CD14-positive monocyte (primary cell): Measurements from ENCODE around the gene IL20. TPM values are rescaled to one million over a fixed set of nuclear protein-coding genes. Genes with fewer than 3 reads are reported as not detected.
A peak's percentile ranks its signal among the peaks of the same experiment; 100 is the strongest.
"Not testable (repeated sequence)": the region's sequence is repeated elsewhere in the genome, so short reads cannot be mapped to it uniquely, and the experiment has no call there.

Experiments
- DNase-seq, 3 donors: peaks; one replicate each; pipeline ENCODE4 v3.0.0-alpha.2; 2011 to 2022
- H2AFZ ChIP-seq: 2 replicates; pipeline ENCODE4 v1.6.0; 2012; ENCODE audit warnings: mild to moderate bottlenecking, low read depth, low read length, inconsistent platforms; ENCODE audit not compliant: insufficient read depth, poor library complexity, severe bottlenecking
- H3K27ac ChIP-seq, 2 donors: 1 replicate in 1 of 2; 2 replicates in 1 of 2; pipeline ENCODE4 v1.5.1; 2012 to 2013; ENCODE audit warnings: low read length in 2 of 2, control low read depth in 1 of 2, inconsistent platforms in 1 of 2, low read depth in 1 of 2, mild to moderate bottlenecking in 1 of 2
- H3K27me3 ChIP-seq, 2 donors: one replicate each; pipeline versions ENCODE4 v1.6.0 to v1.6.1; 2011 to 2013; ENCODE audit warnings: low read length in 2 of 2; ENCODE audit not compliant: control insufficient read depth in 2 of 2, insufficient read depth in 2 of 2
- H3K36me3 ChIP-seq, 2 donors: replicated peaks in 1 of 2; 1 replicate in 1 of 2; 2 replicates in 1 of 2; pipeline versions ENCODE4 v1.5.1 to v1.6.1; 2012 to 2013; ENCODE audit warnings: low read length in 2 of 2, control low read depth in 1 of 2, inconsistent platforms in 1 of 2, mild to moderate bottlenecking in 1 of 2; ENCODE audit not compliant: insufficient read depth in 2 of 2, control insufficient read depth in 1 of 2
- H3K4me1 ChIP-seq, 2 donors: 1 replicate in 1 of 2; 2 replicates in 1 of 2; pipeline versions ENCODE4 v1.5.1 to v1.6.1; 2012 to 2013; ENCODE audit warnings: low read length in 2 of 2, control low read depth in 1 of 2, inconsistent platforms in 1 of 2, mild to moderate bottlenecking in 1 of 2, moderate library complexity in 1 of 2; ENCODE audit not compliant: insufficient read depth in 2 of 2, control insufficient read depth in 1 of 2
- H3K4me2 ChIP-seq: replicated peaks from 2 replicates; pipeline ENCODE3; 2012; ENCODE audit warnings: low read length, moderate library complexity, mild to moderate bottlenecking; ENCODE audit not compliant: poor library complexity, severe bottlenecking; ENCODE audit errors: extremely low read depth
- H3K4me3 ChIP-seq, 3 experiments: fragments of 200-600 bp in 1 of 3; sonication (generic) in 1 of 3; replicated peaks in 1 of 3; 1 replicate in 2 of 3; 2 replicates in 1 of 3; pipeline ENCODE4 v1.5.1; 2011 to 2013; ENCODE audit warnings: low read length in 3 of 3, mild to moderate bottlenecking in 3 of 3, control low read depth in 2 of 3, low read depth in 2 of 3, inconsistent platforms in 1 of 3, moderate library complexity in 1 of 3
- H3K79me2 ChIP-seq: 2 replicates; pipeline ENCODE4 v1.6.0; 2012; ENCODE audit warnings: mild to moderate bottlenecking, control low read depth, inconsistent platforms, low read length, moderate library complexity; ENCODE audit not compliant: insufficient read depth
- H3K9ac ChIP-seq: 2 replicates; pipeline ENCODE4 v1.6.0; 2017; ENCODE audit warnings: low read length, mild to moderate bottlenecking; ENCODE audit not compliant: insufficient read depth, poor library complexity, severe bottlenecking
- H3K9me3 ChIP-seq, 2 donors: replicated peaks in 1 of 2; 1 replicate in 1 of 2; 2 replicates in 1 of 2; pipeline versions ENCODE4 v1.5.1 to v1.6.1; 2012 to 2013; ENCODE audit warnings: low read length in 2 of 2, control low read depth in 1 of 2; ENCODE audit not compliant: control insufficient read depth in 1 of 2, insufficient read depth in 1 of 2
- H4K20me1 ChIP-seq: 2 replicates; pipeline ENCODE4 v1.6.0; 2012; ENCODE audit warnings: mild to moderate bottlenecking, low read length, control low read depth, moderate library complexity; ENCODE audit not compliant: insufficient read depth
- H3K27ac Mint-ChIP-seq, 7 donors: one replicate each; pipeline ENCODE4 v1.8.0; 2020; ENCODE audit warnings: mild to moderate bottlenecking in 7 of 7, mixed read lengths in 7 of 7, moderate library complexity in 6 of 7, inconsistent platforms in 2 of 7
- H3K27me3 Mint-ChIP-seq, 3 donors: one replicate each; pipeline ENCODE4 v1.8.0; 2021 to 2022; ENCODE audit warnings: low read depth in 3 of 3, mild to moderate bottlenecking in 3 of 3, mixed read lengths in 3 of 3, moderate library complexity in 3 of 3, inconsistent platforms in 1 of 3
- H3K36me3 Mint-ChIP-seq, 2 donors: one replicate each; pipeline ENCODE4 v1.8.0; 2020; ENCODE audit warnings: mixed read lengths in 2 of 2, inconsistent platforms in 1 of 2, mild to moderate bottlenecking in 1 of 2
- H3K4me1 Mint-ChIP-seq: one replicate; pipeline ENCODE4 v1.8.0; 2020; ENCODE audit warnings: mild to moderate bottlenecking, mixed read lengths
- H3K4me3 Mint-ChIP-seq, 2 donors: one replicate each; pipeline ENCODE4 v1.8.0; 2020; ENCODE audit warnings: mild to moderate bottlenecking in 2 of 2, mixed read lengths in 2 of 2, moderate library complexity in 1 of 2
- H3K9me3 Mint-ChIP-seq, 7 donors: one replicate each; pipeline ENCODE4 v1.8.0; 2020 to 2022; ENCODE audit warnings: mixed read lengths in 7 of 7, mild to moderate bottlenecking in 6 of 7, moderate library complexity in 6 of 7, inconsistent platforms in 2 of 7
- WGBS: methylation state at CpG from one replicate; pipeline ENCODE4 v1.1.5; 2013; ENCODE audit warnings: missing lambda C conversion rate; ENCODE audit not compliant: insufficient coverage; 5-methylcytosine and 5-hydroxymethylcytosine counted together
- intact Hi-C, 2 donors: fragments of 100-400 bp; cut with micrococcal nuclease; formaldehyde crosslinking; loops; one replicate each; pipeline versions ENCODE4 v1.15.0 to v1.15.1; 2023
- polyA plus RNA-seq, 3 donors: library from polyadenylated mRNA; depleted of rRNA in 1 of 3; unstranded in 2 of 3; stranded (reverse) in 1 of 3; fragments of 300-500 nt in 2 of 3; fragments of >200 nt in 1 of 3; fragmentation: Illumina TruSeq in 2 of 3; gene quantifications; 1 replicate in 2 of 3; 2 replicates in 1 of 3; pipeline ENCODE4 v1.2.3, GENCODE V29; 2012 to 2021
- TF ChIP-seq, protein P1 (sequence below): fragments of 200-600 bp; IDR thresholded peaks from one replicate; pipeline ENCODE4 v1.8.0; 2022; ENCODE audit warnings: antibody characterized with exemption, mild to moderate bottlenecking

Gene IL20
- polyA plus RNA-seq, 3 donors, result not detected

GRCh38 chr1:206850401-206850800 is 15.0 kb upstream of the IL20 start:
- Histone ChIP-seq H3K4me2 (no peak overlapping the region), H3K36me3 (no peaks in the 10 kb centered on the region), H3K4me1 (no peaks in the 10 kb centered on the region), H3K9me3 (no peaks in the 10 kb centered on the region), H2AFZ (no peak overlapping the region), H4K20me1 (no peaks in the 10 kb centered on the region), H3K27ac (no peak overlapping the region), H3K27me3 (no peaks in the 10 kb centered on the region), H3K79me2 (no peaks in the 10 kb centered on the region), H3K4me3 (no peak overlapping the region), H3K9ac (no peak overlapping the region)
- Mint-ChIP-seq H3K4me3 (no peak overlapping the region), H3K27ac (no peak overlapping the region), H3K9me3 (peaks cover 0 to 8% (median 0%) of the 10 kb centered on the region in 7 donors), H3K27me3 (peaks cover 2 to 5% (median 3%) of the 10 kb centered on the region in 3 donors), H3K4me1 (peaks cover 5% of the 10 kb centered on the region), H3K36me3 (no peaks in the 10 kb centered on the region)
- TF ChIP-seq, protein P1, sequence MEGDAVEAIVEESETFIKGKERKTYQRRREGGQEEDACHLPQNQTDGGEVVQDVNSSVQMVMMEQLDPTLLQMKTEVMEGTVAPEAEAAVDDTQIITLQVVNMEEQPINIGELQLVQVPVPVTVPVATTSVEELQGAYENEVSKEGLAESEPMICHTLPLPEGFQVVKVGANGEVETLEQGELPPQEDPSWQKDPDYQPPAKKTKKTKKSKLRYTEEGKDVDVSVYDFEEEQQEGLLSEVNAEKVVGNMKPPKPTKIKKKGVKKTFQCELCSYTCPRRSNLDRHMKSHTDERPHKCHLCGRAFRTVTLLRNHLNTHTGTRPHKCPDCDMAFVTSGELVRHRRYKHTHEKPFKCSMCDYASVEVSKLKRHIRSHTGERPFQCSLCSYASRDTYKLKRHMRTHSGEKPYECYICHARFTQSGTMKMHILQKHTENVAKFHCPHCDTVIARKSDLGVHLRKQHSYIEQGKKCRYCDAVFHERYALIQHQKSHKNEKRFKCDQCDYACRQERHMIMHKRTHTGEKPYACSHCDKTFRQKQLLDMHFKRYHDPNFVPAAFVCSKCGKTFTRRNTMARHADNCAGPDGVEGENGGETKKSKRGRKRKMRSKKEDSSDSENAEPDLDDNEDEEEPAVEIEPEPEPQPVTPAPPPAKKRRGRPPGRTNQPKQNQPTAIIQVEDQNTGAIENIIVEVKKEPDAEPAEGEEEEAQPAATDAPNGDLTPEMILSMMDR, result no peak
- intact Hi-C loops, result no loop called here
- no peak for DNase-seq
- WGBS, result no CpG with 5 or more reads among the region's 2 CpGs

GRCh38 chr1:206851341-206852010 is 13.9 kb upstream of the IL20 start:
- Histone ChIP-seq H3K27ac (no peak overlapping the region), H3K79me2 (no peaks in the 10 kb centered on the region), H2AFZ (no peak overlapping the region), H3K27me3 (no peaks in the 10 kb centered on the region), H3K4me1 (no peaks in the 10 kb centered on the region), H4K20me1 (no peaks in the 10 kb centered on the region), H3K9me3 (no peaks in the 10 kb centered on the region), H3K4me3 (no peak overlapping the region), H3K4me2 (no peak overlapping the region), H3K36me3 (no peaks in the 10 kb centered on the region), H3K9ac (no peak overlapping the region)
- Mint-ChIP-seq H3K27ac (peak overlapping the region in 4 of 7 donors; percentile 4 to 59 (median 17)), H3K27me3 (peaks cover 2 to 5% (median 3%) of the 10 kb centered on the region in 3 donors), H3K4me3 (no peak overlapping the region), H3K36me3 (no peaks in the 10 kb centered on the region), H3K4me1 (peaks cover 9% of the 10 kb centered on the region), H3K9me3 (peaks cover 0 to 8% (median 0%) of the 10 kb centered on the region in 7 donors)
- intact Hi-C loops, result no loop called here
- WGBS, result no CpG with 5 or more reads among the region's 5 CpGs
- TF ChIP-seq, protein P1, result no peak
- DNase-seq, result peak; percentile 38 to 85 (median 69)

GRCh38 chr1:206852662-206853061 is 12.8 kb upstream of the IL20 start:
- H3K27ac ChIP-seq, H3K79me2 ChIP-seq, H3K27me3 Mint-ChIP-seq, H3K27ac Mint-ChIP-seq, intact Hi-C loops, H3K4me3 ChIP-seq, H3K36me3 Mint-ChIP-seq, DNase-seq, H3K4me1 Mint-ChIP-seq, H3K4me1 ChIP-seq, H3K27me3 ChIP-seq, H2AFZ ChIP-seq, H3K9me3 Mint-ChIP-seq, H3K4me2 ChIP-seq, H3K36me3 ChIP-seq, H3K9me3 ChIP-seq, H3K9ac ChIP-seq, H3K4me3 Mint-ChIP-seq, H4K20me1 ChIP-seq: not testable (repeated sequence)
- WGBS, result no CpG with 5 or more reads among the region's 2 CpGs
